Right lobe of liver (tissue), 6 donors: Measurements from ENCODE around the gene KCNH5. TPM values are rescaled to one million over a fixed set of nuclear protein-coding genes. Genes with fewer than 3 reads are reported as not detected.

Experiments used
- ATAC-seq, 4 donors: fragments of 200-7000 bp; cut with Tn5 transposase; one replicate each; pipeline ENCODE4 v1.9.1; 2020; ENCODE audit warnings: mild to moderate bottlenecking in 4 of 4, moderate library complexity in 4 of 4
- DNase-seq, 3 donors: peaks; one replicate each; pipeline ENCODE4 v3.0.0-alpha.2; 2020
- H3K27ac ChIP-seq, 3 donors: fragments of 200-600 bp; one replicate each; pipeline ENCODE4 v1.8.0; 2022
- H3K27me3 ChIP-seq, 2 donors: fragments of 200-600 bp; one replicate each; pipeline ENCODE4 v1.8.0; 2022
- H3K36me3 ChIP-seq, 4 donors: fragments of 200-600 bp; sonication (generic) in 1 of 4; one replicate each; pipeline versions ENCODE4 v1.5.1 to v1.8.0; 2017 to 2022; ENCODE audit warnings: control low read depth in 1 of 4
- H3K4me1 ChIP-seq, 4 donors: fragments of 200-600 bp; sonication (generic) in 1 of 4; one replicate each; pipeline versions ENCODE4 v1.5.1 to v1.8.0; 2017 to 2022; ENCODE audit warnings: control low read depth in 1 of 4
- H3K4me3 ChIP-seq, 3 donors: fragments of 200-600 bp; one replicate each; pipeline ENCODE4 v1.8.0; 2022
- H3K9me3 ChIP-seq, 4 donors: fragments of 200-600 bp; sonication (generic) in 1 of 4; one replicate each; pipeline versions ENCODE4 v1.5.1 to v1.8.0; 2017 to 2022; ENCODE audit warnings: control low read depth in 1 of 4
- CTCF ChIP-seq, 4 donors: fragments of 200-600 bp in 3 of 4; fragments of 450-650 bp in 1 of 4; IDR thresholded peaks; one replicate each; pipeline versions ENCODE4 v1.5.1 to v1.8.0; 2016 to 2022; ENCODE audit warnings: antibody characterized with exemption in 4 of 4, mild to moderate bottlenecking in 2 of 4
- POLR2A ChIP-seq: fragments of 450-650 bp; IDR thresholded peaks from one replicate; pipeline ENCODE4 v1.6.1; 2017; ENCODE audit warnings: antibody characterized with exemption, mild to moderate bottlenecking
- WGBS: methylation state at CpG from one replicate; pipeline ENCODE4 v1.1.6; 2018; ENCODE audit warnings: low coverage, low lambda C conversion rate; ENCODE audit not compliant: insufficient coverage; ENCODE audit errors: missing lambda C conversion rate; 5-methylcytosine and 5-hydroxymethylcytosine counted together
- intact Hi-C, 2 donors: fragments of 100-400 bp; cut with DNase I; formaldehyde crosslinking; loops; one replicate each; pipeline versions ENCODE4 v1.11.2 to v1.14.1; 2022
- total RNA-seq, 6 experiments: library from RNA; depleted of rRNA in 2 of 6; stranded (reverse); fragments of >200 nt in 2 of 6; fragmentation: NEBNext Ultra II Directional in 3 of 6; extraction: Animal tissue kit (Norgen Biotek cat#: 25700) in 3 of 6; gene quantifications; one replicate each; pipeline versions ENCODE4 v1.1.0 to v1.2.4, GENCODE V29; 2016 to 2023
- donor health status: DM: no; HTN: yes; CAD: no.
- donor health status: DM: no; HTN: no; CAD: no.
- donor health status: DM: no; HTN: no; CAD: no.
- donor health status: DM: no; HTN: yes; CAD: no.
- donor health status: DM: no; HTN: yes; CAD: no.

The KCNH5 gene
- total RNA-seq, 6 experiments from 2014 or later: not detected

DNA sequence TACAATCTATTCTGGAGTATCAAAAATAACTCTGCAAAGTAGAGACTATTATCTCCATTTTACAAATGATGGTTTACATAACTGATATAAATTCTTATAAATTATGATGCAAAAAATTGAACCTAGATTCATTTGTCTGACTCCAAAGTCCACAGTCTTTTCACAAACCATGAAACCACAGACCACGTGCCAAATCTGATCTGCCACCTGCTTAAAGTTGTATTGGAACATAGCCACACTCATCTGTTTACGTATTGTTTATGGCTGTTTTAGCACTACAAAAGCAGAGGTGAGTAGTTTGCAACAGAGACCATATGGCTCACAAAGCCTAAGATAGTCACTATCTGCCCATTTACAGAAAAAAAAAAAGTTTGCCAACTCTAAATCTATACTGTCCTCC lies 105.3 kb downstream of the KCNH5 start:
- no peak for TF ChIP-seq POLR2A
- no peak for TF ChIP-seq CTCF (IDR thresholded peaks at IDR 0.05)
- H3K4me1 ChIP-seq: no peaks in the 10 kb centered on the region
- no peak overlapping the region for H3K27ac ChIP-seq
- WGBS: 29% methylated on average over 2 of the region's 2 CpGs
- no peak overlapping the region for H3K4me3 ChIP-seq
- no peaks in the 10 kb centered on the region for H3K9me3 ChIP-seq
- DNase-seq: no peak
- intact Hi-C loops: no loop called here
- ATAC-seq: no peak
- no peaks in the 10 kb centered on the region for H3K36me3 ChIP-seq
- H3K27me3 ChIP-seq: no peaks in the 10 kb centered on the region

- 22% methylated on average over 4 of the region's 4 CpGs for WGBS
Measured at GRCh38 chr14:62938778-62939177, 106.5 kb downstream of the KCNH5 start.

GRCh38 chr14:62934439-62934838 lies 110.8 kb downstream of the KCNH5 start:
- H3K36me3 ChIP-seq: no peaks in the 10 kb centered on the region
- H3K27me3 ChIP-seq: no peaks in the 10 kb centered on the region
- intact Hi-C loops: no loop called here
- TF ChIP-seq POLR2A: no peak
- no peak for TF ChIP-seq CTCF (IDR thresholded peaks at IDR 0.05)
- WGBS: 18% methylated on average over 3 of the region's 3 CpGs
- H3K9me3 ChIP-seq: no peaks in the 10 kb centered on the region
- no peak for DNase-seq
- H3K4me3 ChIP-seq: no peak overlapping the region
- H3K4me1 ChIP-seq: no peaks in the 10 kb centered on the region
- H3K27ac ChIP-seq: no peak overlapping the region
- ATAC-seq: no peak

More at GRCh38 chr14:62938778-62939177, 106.5 kb downstream of the KCNH5 start:
- Histone ChIP-seq H3K27ac (no peak overlapping the region), H3K36me3 (no peaks in the 10 kb centered on the region), H3K4me1 (no peaks in the 10 kb centered on the region), H3K4me3 (no peak overlapping the region), H3K27me3 (no peaks in the 10 kb centered on the region), H3K9me3 (no peaks in the 10 kb centered on the region)
- ATAC-seq (no peak), DNase-seq (no peak)
- TF ChIP-seq CTCF (IDR thresholded peaks at IDR 0.05) (no peak), POLR2A (no peak)
- intact Hi-C loops: no loop called here

DNA sequence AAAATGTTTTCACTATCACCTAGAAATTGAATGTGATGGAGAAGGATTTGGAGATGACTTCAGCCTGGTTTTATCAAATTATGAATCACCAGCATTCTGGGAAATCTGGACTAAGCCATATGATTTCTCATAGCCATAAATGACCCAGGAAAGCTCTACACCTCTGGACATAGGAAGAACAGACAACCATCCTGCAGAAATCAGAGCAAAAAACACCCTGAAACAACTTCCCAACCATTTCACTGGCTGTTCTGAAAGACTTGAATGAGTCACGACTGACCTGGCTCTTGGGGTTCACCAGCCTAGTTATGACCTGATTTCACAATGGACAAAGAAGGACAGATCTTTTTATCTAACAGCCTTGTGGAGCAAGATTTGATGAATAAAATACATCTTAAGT lies 123.8 kb downstream of the KCNH5 start:
- intact Hi-C loops: no loop called here
- WGBS: 59% methylated on average over 1 of the region's 1 CpG
- no peak overlapping the region for H3K4me3 ChIP-seq
- no peak overlapping the region for H3K27ac ChIP-seq
- ATAC-seq: no peak
- TF ChIP-seq POLR2A (no peak), CTCF (IDR thresholded peaks at IDR 0.05) (no peak)
- no peaks in the 10 kb centered on the region for H3K9me3 ChIP-seq
- no peaks in the 10 kb centered on the region for H3K36me3 ChIP-seq
- no peaks in the 10 kb centered on the region for H3K4me1 ChIP-seq
- DNase-seq: no peak
- no peaks in the 10 kb centered on the region for H3K27me3 ChIP-seq

GRCh38 chr14:62916551-62916950 lies 128.7 kb downstream of the KCNH5 start:
- Histone ChIP-seq H3K36me3 (no peaks in the 10 kb centered on the region), H3K9me3 (no peaks in the 10 kb centered on the region), H3K4me1 (no peaks in the 10 kb centered on the region), H3K27ac (no peak overlapping the region), H3K4me3 (no peak overlapping the region), H3K27me3 (no peaks in the 10 kb centered on the region)
- intact Hi-C loops: no loop called here
- TF ChIP-seq POLR2A: no peak
- DNase-seq: no peak
- WGBS: 19% methylated on average over 4 of the region's 4 CpGs
- ATAC-seq: no peak
